Activated gamma-delta T cell (primary cell): ENCODE data around the gene TSPAN15.
"Not testable (repeated sequence)": the region's sequence is repeated elsewhere in the genome, so short reads cannot be mapped to it uniquely, and the experiment has no call there.

Source experiments
- DNase-seq: peaks from one replicate; lab custom pipeline; 2025; lab: John Stamatoyannopoulos, UW

TSPAN15 gene

GRCh38 chr10:69488149-69488844, 37.0 kb downstream of the TSPAN15 start:
- not testable (repeated sequence) for DNase-seq

GRCh38 chr10:69488856-69489255, 37.6 kb downstream of the TSPAN15 start:
- not testable (repeated sequence) for DNase-seq

GRCh38 chr10:69489506-69490090, 38.3 kb downstream of the TSPAN15 start:
- no peak for DNase-seq

- no peak for DNase-seq
These were observed 39.6 kb downstream of the TSPAN15 start for GRCh38 chr10:69490876-69491275.

GRCh38 chr10:69491611-69492010, 40.3 kb downstream of the TSPAN15 start:
- DNase-seq, result no peak

- DNase-seq, result no peak
These were observed 41.0 kb downstream of the TSPAN15 start for GRCh38 chr10:69492091-69492745.

- DNase-seq, result no peak
These were observed 41.6 kb downstream of the TSPAN15 start for GRCh38 chr10:69492746-69493462.

GRCh38 chr10:69494626-69495558, 43.6 kb downstream of the TSPAN15 start:
- no peak for DNase-seq

- no peak for DNase-seq
These were observed 44.4 kb downstream of the TSPAN15 start for GRCh38 chr10:69495666-69496065.

- no peak for DNase-seq
These were observed 45.3 kb downstream of the TSPAN15 start for GRCh38 chr10:69496352-69497230.

GRCh38 chr10:69497231-69497561, 45.9 kb downstream of the TSPAN15 start:
- no peak for DNase-seq

GRCh38 chr10:69497611-69498390, 46.5 kb downstream of the TSPAN15 start:
- DNase-seq, result no peak

- DNase-seq, result no peak
These were observed 47.6 kb downstream of the TSPAN15 start for GRCh38 chr10:69498711-69499471.

- no peak for DNase-seq
These were observed 48.7 kb downstream of the TSPAN15 start for GRCh38 chr10:69499726-69500689.

- DNase-seq, result no peak
These were observed 49.7 kb downstream of the TSPAN15 start for GRCh38 chr10:69500864-69501468.

- DNase-seq, result no peak
These were observed 50.4 kb downstream of the TSPAN15 start for GRCh38 chr10:69501657-69502056.

GRCh38 chr10:69502589-69502988, 51.3 kb downstream of the TSPAN15 start:
- no peak for DNase-seq
